ENCODE data around the gene VPS26A.

- TF ChIP-seq CTCF (IDR thresholded peaks at IDR 0.05), result no peak
- TF ChIP-seq POLR2A (IDR thresholded peaks at IDR 0.05), result no peak
Observed at GRCh38 chr10:69091143-69091651, 32.8 kb upstream of the VPS26A start.

Measured in stomach (tissue), 4 donors.